PC-3 (cell line): ENCODE results near the gene CORT. TPM values are rescaled to one million over a fixed set of nuclear protein-coding genes. Genes with fewer than 3 reads are reported as not detected.

Source experiments
- ATAC-seq: fragments of 200-7000 bp; cut with Tn5 transposase; 2 replicates; pipeline ENCODE4 v1.9.1; 2020; ENCODE audit warnings: mild to moderate bottlenecking, moderate library complexity
- BruUV-seq: library from RNA; stranded (reverse); fragments of 400-500 nt; replicated peaks from 2 replicates; lab custom pipeline; 2021; lab: Mats Ljungman, UMichigan
- CTCF ChIA-PET: fragments of 300-600 bp; sonication (Branson Sonifier 250); formaldehyde crosslinking; loops from one replicate; lab custom pipeline; 2022; ENCODE audit warnings: antibody characterized with exemption; lab: Charles Lee
- POLR2A ChIA-PET: fragments of 300-600 bp; sonication (Branson Sonifier 250); formaldehyde crosslinking; loops from one replicate; lab custom pipeline; 2022; ENCODE audit warnings: antibody characterized with exemption; ENCODE audit not compliant: unreplicated experiment; lab: Charles Lee
- DNase-seq: peaks from one replicate; pipeline ENCODE4 v3.0.0-alpha.2; 2015
- H2AFZ ChIP-seq: fragments of 300-600 bp; sonication (generic); 2 replicates; pipeline ENCODE4 v1.6.0; 2016; ENCODE audit warnings: antibody characterized with exemption, low read length
- H3F3A ChIP-seq: fragments of 300-600 bp; sonication (generic); one replicate; pipeline ENCODE4 v1.6.0; 2017; ENCODE audit warnings: antibody characterized with exemption, low read length, control low read depth, mild to moderate bottlenecking; ENCODE audit not compliant: unreplicated experiment
- H3K27ac ChIP-seq: fragments of 300-600 bp; sonication (generic); 2 replicates; pipeline ENCODE4 v1.5.1; 2016; ENCODE audit warnings: mild to moderate bottlenecking, low read length
- H3K27me3 ChIP-seq: fragments of 300-600 bp; sonication (generic); 2 replicates; pipeline ENCODE4 v1.6.1; 2016; ENCODE audit warnings: low read length, mixed read lengths
- H3K36me3 ChIP-seq: fragments of 300-600 bp; sonication (generic); 2 replicates; pipeline ENCODE4 v1.6.1; 2016; ENCODE audit warnings: low read depth, mixed run types, low read length, mixed read lengths
- H3K4me1 ChIP-seq: fragments of 300-600 bp; sonication (generic); 2 replicates; pipeline ENCODE4 v1.5.1; 2016; ENCODE audit warnings: low read length; ENCODE audit not compliant: insufficient read depth
- H3K4me2 ChIP-seq: fragments of 300-600 bp; sonication (generic); 2 replicates; pipeline ENCODE4 v1.6.0; 2016; ENCODE audit warnings: low read length
- H3K4me3 ChIP-seq: fragments of 300-600 bp; sonication (generic); 2 replicates; pipeline ENCODE4 v1.5.1; 2016; ENCODE audit warnings: mild to moderate bottlenecking, low read length, mixed read lengths
- H3K79me2 ChIP-seq: fragments of 300-600 bp; sonication (generic); 2 replicates; pipeline ENCODE4 v1.6.1; 2017; ENCODE audit warnings: low read length, mixed read lengths
- H3K9ac ChIP-seq: fragments of 300-600 bp; sonication (generic); 2 replicates; pipeline ENCODE4 v1.6.0; 2016; ENCODE audit warnings: mild to moderate bottlenecking, low read length
- H3K9me2 ChIP-seq: fragments of 300-600 bp; sonication (generic); replicated peaks from 2 replicates; pipeline ENCODE4 v1.6.1; 2016; ENCODE audit warnings: mixed run types, low read length, mixed read lengths
- H3K9me3 ChIP-seq: fragments of 300-600 bp; sonication (generic); 2 replicates; pipeline ENCODE4 v1.6.1; 2016; ENCODE audit warnings: low read length, mixed read lengths
- H4K20me1 ChIP-seq: fragments of 300-600 bp; sonication (generic); 2 replicates; pipeline ENCODE4 v1.6.1; 2016; ENCODE audit warnings: low read length, mixed read lengths
- CTCF ChIP-seq: fragments of 300-600 bp; sonication (generic); conservative IDR thresholded peaks from 2 replicates; pipeline ENCODE4 v1.5.1; 2017; ENCODE audit warnings: antibody characterized with exemption, low read depth, mild to moderate bottlenecking, low read length
- EZH2 ChIP-seq: fragments of 300-600 bp; sonication (generic); IDR thresholded peaks from one replicate; pipeline ENCODE4 v1.6.1; 2017; ENCODE audit warnings: antibody characterized with exemption, mild to moderate bottlenecking, low read length; ENCODE audit not compliant: unreplicated experiment
- EZH2phosphoT487 ChIP-seq: fragments of 300-600 bp; sonication (generic); IDR thresholded peaks from 2 replicates; pipeline ENCODE4 v1.6.1; 2018; ENCODE audit warnings: mild to moderate bottlenecking, antibody characterized with exemption, low read length, borderline replicate concordance
- intact Hi-C: fragments of 100-400 bp; cut with micrococcal nuclease; formaldehyde crosslinking; loops from 2 replicates; pipeline ENCODE4 v1.9.0; 2023
- total RNA-seq: library from RNA; depleted of rRNA; stranded (reverse); fragments of >200 nt; gene quantifications from 2 replicates; pipeline ENCODE4 v1.2.3, GENCODE V29; 2014

CORT gene
- total RNA-seq, 1 experiment from 2014 or later = not detected

- ATAC-seq = no peak
- H3K27me3 ChIP-seq = no peaks in the 10 kb centered on the region
- no peak for TF ChIP-seq CTCF
- TF ChIP-seq EZH2phosphoT487 = no peak
- no peak for TF ChIP-seq EZH2
- no peaks in the 10 kb centered on the region for H4K20me1 ChIP-seq
- no TSS peak for BruUV-seq
- intact Hi-C loops = no loop called here
- H3K9me3 ChIP-seq = no peaks in the 10 kb centered on the region
- H3K4me3 ChIP-seq = no peak overlapping the region
- H3K4me1 ChIP-seq = peaks cover 8% of the 10 kb centered on the region; the same call in 1 of the 2 replicates
- ChIA-PET CTCF (interaction anchor here (0.7 kb wide), 1 partner anchor 90 kb away, joined by 3 read pairs; no protein-coding TSS in a partner anchor), POLR2A (no interaction called here)
- H3K4me2 ChIP-seq = no peak overlapping the region
- no peak overlapping the region for H2AFZ ChIP-seq
- peaks cover 16% of the 10 kb centered on the region for H3K79me2 ChIP-seq
- no peak for DNase-seq
- H3F3A ChIP-seq = no peaks in the 10 kb centered on the region
- H3K9ac ChIP-seq = no peak overlapping the region
- H3K27ac ChIP-seq = no peak overlapping the region
- H3K36me3 ChIP-seq = no peaks in the 10 kb centered on the region
- no peaks in the 10 kb centered on the region for H3K9me2 ChIP-seq
Observed at GRCh38 chr1:10432910-10433700, 16.7 kb upstream of the CORT start.

- H3K4me1 ChIP-seq = peaks cover 8% of the 10 kb centered on the region; the same call in 1 of the 2 replicates
- peaks cover 16% of the 10 kb centered on the region for H3K79me2 ChIP-seq
- no peak overlapping the region for H2AFZ ChIP-seq
- H4K20me1 ChIP-seq = no peaks in the 10 kb centered on the region
- no peak overlapping the region for H3K4me2 ChIP-seq
- no peaks in the 10 kb centered on the region for H3K9me2 ChIP-seq
- no peak overlapping the region for H3K9ac ChIP-seq
- intact Hi-C loops = no loop called here
- ChIA-PET POLR2A (no interaction called here), CTCF (no interaction called here)
- H3K27ac ChIP-seq = no peak overlapping the region
- no peaks in the 10 kb centered on the region for H3K9me3 ChIP-seq
- no peak overlapping the region for H3K4me3 ChIP-seq
- no peaks in the 10 kb centered on the region for H3F3A ChIP-seq
- no peaks in the 10 kb centered on the region for H3K27me3 ChIP-seq
- no peak for ATAC-seq
- H3K36me3 ChIP-seq = no peaks in the 10 kb centered on the region
- BruUV-seq = no TSS peak
- no peak for DNase-seq
- TF ChIP-seq CTCF (no peak), EZH2 (no peak), EZH2phosphoT487 (no peak)
Observed at GRCh38 chr1:10433790-10434189, 16.0 kb upstream of the CORT start.

GRCh38 chr1:10434590-10434989, 15.2 kb upstream of the CORT start:
- Histone ChIP-seq H3K4me2 (no peak overlapping the region), H3K36me3 (no peaks in the 10 kb centered on the region), H3K4me3 (no peak overlapping the region), H3K79me2 (peaks cover 16% of the 10 kb centered on the region), H3K4me1 (peaks cover 5% of the 10 kb centered on the region; the same call in 1 of the 2 replicates), H3K27ac (no peak overlapping the region), H3K27me3 (no peaks in the 10 kb centered on the region), H3K9ac (no peak overlapping the region), H2AFZ (no peak overlapping the region), H4K20me1 (no peaks in the 10 kb centered on the region), H3K9me3 (no peaks in the 10 kb centered on the region), H3F3A (no peaks in the 10 kb centered on the region), H3K9me2 (no peaks in the 10 kb centered on the region)
- TF ChIP-seq EZH2phosphoT487 (no peak), CTCF (no peak), EZH2 (no peak)
- POLR2A ChIA-PET = no interaction called here
- DNase-seq = no peak
- intact Hi-C loops = no loop called here
- CTCF ChIA-PET = no interaction called here
- no peak for ATAC-seq
- no TSS peak for BruUV-seq
